Kidney (tissue), 14 donors: ENCODE data around the gene TMEM169. TPM values are rescaled to one million over a fixed set of nuclear protein-coding genes. Genes with fewer than 3 reads are reported as not detected.

ENCODE experiments used
- DNase-seq, 5 donors: peaks; one replicate each; pipeline ENCODE4 v3.0.0-alpha.2; 2013 to 2020
- FAIRE-seq: peaks from 2 replicates; lab custom pipeline; 2012; peaks lifted over from hg19 to GRCh38; lab: Jason Lieb, UNC
- H3K27ac ChIP-seq, 2 donors: one replicate each; pipeline ENCODE4 v1.7.0; 2013; ENCODE audit warnings: low read depth in 2 of 2, low read length in 2 of 2, inconsistent platforms in 1 of 2
- H3K27me3 ChIP-seq: one replicate; pipeline ENCODE4 v1.7.1; 2013; ENCODE audit warnings: low read length, inconsistent platforms; ENCODE audit not compliant: control insufficient read depth, insufficient read depth
- H3K36me3 ChIP-seq, 3 donors: one replicate each; pipeline versions ENCODE4 v1.7.0 to v1.7.1; 2013; ENCODE audit warnings: low read length in 3 of 3, control low read depth in 1 of 3, inconsistent platforms in 1 of 3; ENCODE audit not compliant: insufficient read depth in 3 of 3, control insufficient read depth in 2 of 3
- H3K4me1 ChIP-seq, 3 donors: one replicate each; pipeline versions ENCODE4 v1.7.0 to v1.7.1; 2013; ENCODE audit warnings: low read length in 3 of 3, inconsistent platforms in 1 of 3, low read depth in 1 of 3; ENCODE audit not compliant: control insufficient read depth in 2 of 3, insufficient read depth in 2 of 3
- H3K4me3 ChIP-seq, 3 donors: one replicate each; pipeline versions ENCODE4 v1.7.0 to v1.8.1; 2013; ENCODE audit warnings: low read length in 3 of 3, control low read depth in 1 of 3, inconsistent platforms in 1 of 3
- H3K9ac ChIP-seq, 3 donors: one replicate each; pipeline versions ENCODE4 v1.7.0 to v1.7.1; 2013; ENCODE audit warnings: low read length in 3 of 3, control low read depth in 1 of 3, inconsistent platforms in 1 of 3
- H3K9me3 ChIP-seq, 3 donors: one replicate each; pipeline versions ENCODE4 v1.7.0 to v1.7.1; 2013; ENCODE audit warnings: low read length in 3 of 3, control low read depth in 1 of 3, inconsistent platforms in 1 of 3; ENCODE audit not compliant: control insufficient read depth in 2 of 3, insufficient read depth in 1 of 3
- CTCF ChIP-seq: IDR thresholded peaks from 3 replicates; pipeline ENCODE4 v1.5.1; 2012; ENCODE audit warnings: mild to moderate bottlenecking, moderate library complexity, borderline replicate concordance; ENCODE audit not compliant: insufficient read depth; ENCODE audit errors: extremely low read depth
- intact Hi-C: fragments of 100-400 bp; cut with DNase I; formaldehyde crosslinking; loops from one replicate; pipeline ENCODE4 v1.11.1; 2022
- polyA plus RNA-seq: library from polyadenylated mRNA; stranded (reverse); fragments of 350-450 nt; fragmentation: Illumina TruSeq; extraction: RNeasy Lipid Tissue Mini Kit (QIAGEN cat#74804); gene quantifications from one replicate; pipeline ENCODE4 v1.2.3, GENCODE V29; 2014; ENCODE audit warnings: low read depth, low replicate concordance; ENCODE audit not compliant: insufficient read depth
- total RNA-seq: library from RNA; stranded (reverse); fragmentation: NEBNext Ultra II Directional; extraction: Animal tissue kit (Norgen Biotek cat#: 25700); gene quantifications from one replicate; pipeline ENCODE4 v1.2.1, GENCODE V29; 2021
- donor health status: control.
- donor health status: control.
- donor health status: control.
- donor health status: control.
- donor health status: control.
- donor health status: DM: yes; HTN: yes; CAD: no.
- donor health status: Normal renal cell carcinoma (clear cell type).

TMEM169 gene
- total and polyA plus RNA-seq, 2 donors from 2014 or later, result 1.6 to 4.6 TPM

GRCh38 chr2:216071111-216071851 is 10.4 kb upstream of the TMEM169 start:
- TF ChIP-seq CTCF, result no peak
- Histone ChIP-seq H3K9me3 (no peaks in the 10 kb centered on the region), H3K9ac (no peak overlapping the region), H3K27me3 (no peaks in the 10 kb centered on the region), H3K27ac (no peak overlapping the region), H3K4me3 (no peak overlapping the region), H3K36me3 (peaks cover 0 to 7% (median 0%) of the 10 kb centered on the region in 3 donors), H3K4me1 (peaks cover 0 to 2% (median 0%) of the 10 kb centered on the region in 3 donors)
- DNase-seq (no peak), FAIRE-seq (no peak)
- intact Hi-C loops, result no loop called here

GRCh38 chr2:216072473-216072872 is 9.2 kb upstream of the TMEM169 start:
- FAIRE-seq, result no peak
- H3K9me3 ChIP-seq, result no peaks in the 10 kb centered on the region
- no peak for TF ChIP-seq CTCF

GRCh38 chr2:216073773-216074172 is 7.9 kb upstream of the TMEM169 start:
- intact Hi-C loops, result no loop called here
- Histone ChIP-seq H3K27ac (no peak overlapping the region), H3K27me3 (no peaks in the 10 kb centered on the region), H3K36me3 (peaks cover 0 to 7% (median 0%) of the 10 kb centered on the region in 3 donors), H3K4me1 (peaks cover 0 to 5% (median 4%) of the 10 kb centered on the region in 3 donors), H3K9ac (no peak overlapping the region), H3K4me3 (no peak overlapping the region), H3K9me3 (no peaks in the 10 kb centered on the region)
- FAIRE-seq (no peak), DNase-seq (no peak)
- TF ChIP-seq CTCF, result no peak

More at GRCh38 chr2:216072473-216072872, 9.2 kb upstream of the TMEM169 start:
- DNase-seq, result no peak
- no peaks in the 10 kb centered on the region for H3K27me3 ChIP-seq
- intact Hi-C loops, result no loop called here
- no peak overlapping the region for H3K9ac ChIP-seq
- no peak overlapping the region for H3K4me3 ChIP-seq
- H3K4me1 ChIP-seq, result peaks cover 0 to 4% (median 0%) of the 10 kb centered on the region in 3 donors
- peaks cover 0 to 7% (median 0%) of the 10 kb centered on the region in 3 donors for H3K36me3 ChIP-seq
- no peak overlapping the region for H3K27ac ChIP-seq
